Neural cell (in vitro differentiated cells): Measurements from ENCODE around the gene PCSK7.

Experiments
- CTCF ChIP-seq: fragments of 450-650 bp; IDR thresholded peaks from 2 replicates; pipeline ENCODE4 v1.5.1; 2014; ENCODE audit warnings: antibody characterized with exemption, mild to moderate bottlenecking, moderate library complexity; ENCODE audit not compliant: poor library complexity, severe bottlenecking
- EP300 ChIP-seq: fragments of 450-650 bp; conservative IDR thresholded peaks from 2 replicates; pipeline ENCODE4 v1.6.1; 2014; ENCODE audit warnings: antibody characterized with exemption, mild to moderate bottlenecking, moderate library complexity; ENCODE audit not compliant: poor library complexity, severe bottlenecking
- EZH2 ChIP-seq: fragments of 200-600, 300-800 bp; shearing (Covaris generic), sonication (generic); IDR thresholded peaks from 2 replicates; pipeline ENCODE4 v1.6.1; 2014; ENCODE audit warnings: antibody characterized with exemption, low read length, borderline replicate concordance, mild to moderate bottlenecking; ENCODE audit not compliant: insufficient read depth, poor library complexity, severe bottlenecking
- MXI1 ChIP-seq: fragments of 450-650 bp; conservative IDR thresholded peaks from 2 replicates; pipeline ENCODE4 v1.6.1; 2014; ENCODE audit warnings: antibody characterized with exemption, mild to moderate bottlenecking; ENCODE audit not compliant: poor library complexity, severe bottlenecking
- POLR2AphosphoS5 ChIP-seq: IDR thresholded peaks from 2 replicates; pipeline ENCODE4 v1.6.1; 2012
- RAD21 ChIP-seq: fragments of 450-650 bp; conservative IDR thresholded peaks from 2 replicates; pipeline ENCODE4 v1.6.1; 2014; ENCODE audit warnings: antibody characterized with exemption, mild to moderate bottlenecking, moderate library complexity
- REST ChIP-seq: IDR thresholded peaks from 2 replicates; pipeline ENCODE4 v1.6.1; 2012; ENCODE audit warnings: borderline replicate concordance
- SMC3 ChIP-seq: fragments of 450-650 bp; conservative IDR thresholded peaks from 2 replicates; pipeline ENCODE4 v1.6.1; 2014; ENCODE audit warnings: antibody characterized with exemption, mild to moderate bottlenecking, moderate library complexity; ENCODE audit not compliant: poor library complexity
- TAF1 ChIP-seq: IDR thresholded peaks from 2 replicates; pipeline ENCODE4 v1.6.1; 2012; ENCODE audit warnings: low read depth

DNA sequence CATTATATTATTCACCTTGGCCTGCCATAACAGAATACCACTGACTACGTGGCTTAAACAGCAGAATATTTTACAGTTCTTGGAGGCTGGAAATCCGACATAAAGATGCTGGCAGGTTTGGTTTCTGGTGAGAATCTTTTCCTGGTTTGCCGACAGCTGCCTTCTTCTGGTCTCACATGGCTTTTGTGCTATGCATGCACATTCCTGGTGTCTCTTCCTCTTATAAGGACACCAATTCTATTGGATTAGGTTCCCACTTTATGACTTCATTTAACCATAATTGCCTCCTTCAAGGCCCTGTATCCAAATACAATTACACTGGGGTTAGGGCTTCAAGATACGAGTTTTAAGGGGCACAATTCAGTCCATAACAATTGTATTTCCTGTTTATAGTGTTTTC is 17.7 kb upstream of the PCSK7 start:
- no peak for TF ChIP-seq EP300
- TF ChIP-seq CTCF, result no peak
- TF ChIP-seq REST, result no peak
- no peak for TF ChIP-seq TAF1
- TF ChIP-seq SMC3, result no peak
- TF ChIP-seq EZH2, result no peak
- TF ChIP-seq POLR2AphosphoS5, result no peak
- no peak for TF ChIP-seq MXI1
- no peak for TF ChIP-seq RAD21
